Choroid plexus epithelial cell (primary cell): ENCODE results near the gene ARHGAP24.

Experiments used
- DNase-seq: peaks from one replicate; pipeline ENCODE4 v3.0.0-alpha.2; 2010; ENCODE audit warnings: low read depth
- H3K4me3 ChIP-seq: 2 replicates; pipeline ENCODE4 v1.5.1; 2011; ENCODE audit warnings: low read depth, mild to moderate bottlenecking, control low read depth, low read length, moderate library complexity
- TF ChIP-seq, protein P1 (sequence below): conservative IDR thresholded peaks from 2 replicates; pipeline ENCODE4 v1.5.1; 2011; ENCODE audit warnings: low read depth, mild to moderate bottlenecking, control low read depth, inconsistent platforms, low read length, moderate library complexity

Gene ARHGAP24

DNA sequence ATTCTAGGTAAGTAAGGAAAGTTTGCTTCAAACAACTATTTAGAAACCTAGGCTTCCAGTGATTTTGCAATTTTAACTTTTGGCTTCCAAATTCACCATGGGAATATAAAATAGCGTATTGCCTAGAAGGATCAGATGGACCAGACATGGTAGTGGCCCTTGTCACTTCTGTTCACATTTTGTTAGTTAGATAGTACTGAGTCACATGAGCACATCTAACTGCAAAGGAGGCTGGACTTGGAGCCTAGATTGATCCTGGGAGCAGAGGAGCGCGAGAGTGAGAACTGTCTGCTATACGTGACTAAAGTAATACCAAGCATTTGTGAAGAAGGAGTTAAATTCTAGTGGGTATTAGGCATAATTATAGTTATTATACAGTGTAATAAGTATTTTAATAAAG, 102.4 kb downstream of the ARHGAP24 start:
- no peak for DNase-seq
- TF ChIP-seq, protein P1, sequence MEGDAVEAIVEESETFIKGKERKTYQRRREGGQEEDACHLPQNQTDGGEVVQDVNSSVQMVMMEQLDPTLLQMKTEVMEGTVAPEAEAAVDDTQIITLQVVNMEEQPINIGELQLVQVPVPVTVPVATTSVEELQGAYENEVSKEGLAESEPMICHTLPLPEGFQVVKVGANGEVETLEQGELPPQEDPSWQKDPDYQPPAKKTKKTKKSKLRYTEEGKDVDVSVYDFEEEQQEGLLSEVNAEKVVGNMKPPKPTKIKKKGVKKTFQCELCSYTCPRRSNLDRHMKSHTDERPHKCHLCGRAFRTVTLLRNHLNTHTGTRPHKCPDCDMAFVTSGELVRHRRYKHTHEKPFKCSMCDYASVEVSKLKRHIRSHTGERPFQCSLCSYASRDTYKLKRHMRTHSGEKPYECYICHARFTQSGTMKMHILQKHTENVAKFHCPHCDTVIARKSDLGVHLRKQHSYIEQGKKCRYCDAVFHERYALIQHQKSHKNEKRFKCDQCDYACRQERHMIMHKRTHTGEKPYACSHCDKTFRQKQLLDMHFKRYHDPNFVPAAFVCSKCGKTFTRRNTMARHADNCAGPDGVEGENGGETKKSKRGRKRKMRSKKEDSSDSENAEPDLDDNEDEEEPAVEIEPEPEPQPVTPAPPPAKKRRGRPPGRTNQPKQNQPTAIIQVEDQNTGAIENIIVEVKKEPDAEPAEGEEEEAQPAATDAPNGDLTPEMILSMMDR: no peak
- H3K4me3 ChIP-seq: no peak overlapping the region

DNA sequence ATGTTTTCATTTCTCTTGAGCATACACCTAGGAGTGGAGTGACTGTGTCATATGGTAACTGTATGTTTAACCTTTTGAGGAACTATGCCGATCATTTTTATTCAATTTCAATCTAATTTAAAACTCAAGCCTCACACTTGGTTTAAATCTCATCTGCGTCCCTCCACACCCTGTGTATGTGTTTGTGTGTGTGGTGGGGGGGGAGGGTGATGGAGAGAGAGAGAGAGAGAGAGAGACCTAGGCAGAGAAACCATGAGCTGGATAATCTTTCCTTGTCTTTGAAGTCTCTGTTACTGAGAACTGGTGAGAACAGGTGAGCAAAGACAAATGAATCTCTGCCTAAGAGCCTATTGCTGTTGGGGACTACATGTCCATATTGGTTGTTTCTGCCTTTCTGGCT, 105.0 kb downstream of the ARHGAP24 start:
- no peak for DNase-seq
- TF ChIP-seq, protein P1: no peak
- H3K4me3 ChIP-seq: no peak overlapping the region

DNA sequence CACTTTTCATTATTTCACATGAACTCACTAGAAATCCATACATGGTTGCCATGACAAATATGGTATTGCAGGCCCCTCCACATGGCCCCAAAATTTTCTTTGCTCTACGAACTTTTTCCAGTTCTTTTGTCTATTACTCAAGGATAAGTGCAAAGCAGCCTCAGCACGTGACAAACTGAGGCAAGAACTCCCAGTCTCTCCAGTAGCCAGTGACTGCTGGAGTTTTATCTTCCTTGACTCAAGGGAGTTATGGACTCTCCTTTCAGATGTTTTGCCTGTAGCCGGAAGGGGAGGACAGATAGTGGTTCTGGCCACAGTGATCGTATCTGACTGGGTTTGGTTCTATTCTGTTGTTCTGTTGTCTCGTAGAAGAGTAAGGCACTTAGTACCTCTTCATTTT, 105.5 kb downstream of the ARHGAP24 start:
- TF ChIP-seq, protein P1: no peak
- DNase-seq: no peak
- H3K4me3 ChIP-seq: no peak overlapping the region

DNA sequence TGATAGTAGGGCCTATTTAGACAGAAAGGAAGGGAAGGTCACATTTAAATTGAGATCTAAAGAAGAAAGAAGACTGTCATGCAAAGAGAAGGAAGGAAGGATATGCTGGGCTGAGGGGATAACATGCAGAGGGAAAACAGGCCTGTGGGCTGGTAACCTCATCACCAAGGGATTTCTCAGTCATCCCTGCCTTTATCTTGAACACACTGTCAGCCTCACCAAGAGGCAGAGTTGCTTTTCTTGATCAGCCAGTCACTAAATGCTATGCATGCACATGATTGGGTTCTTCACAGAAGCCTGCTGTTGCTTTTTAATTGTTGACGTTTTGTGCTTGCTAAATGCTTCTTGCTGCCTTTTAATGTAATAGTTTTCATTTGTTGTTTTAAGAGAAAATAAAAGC, 113.0 kb downstream of the ARHGAP24 start:
- H3K4me3 ChIP-seq: no peak overlapping the region
- TF ChIP-seq, protein P1: no peak
- no peak for DNase-seq

DNA sequence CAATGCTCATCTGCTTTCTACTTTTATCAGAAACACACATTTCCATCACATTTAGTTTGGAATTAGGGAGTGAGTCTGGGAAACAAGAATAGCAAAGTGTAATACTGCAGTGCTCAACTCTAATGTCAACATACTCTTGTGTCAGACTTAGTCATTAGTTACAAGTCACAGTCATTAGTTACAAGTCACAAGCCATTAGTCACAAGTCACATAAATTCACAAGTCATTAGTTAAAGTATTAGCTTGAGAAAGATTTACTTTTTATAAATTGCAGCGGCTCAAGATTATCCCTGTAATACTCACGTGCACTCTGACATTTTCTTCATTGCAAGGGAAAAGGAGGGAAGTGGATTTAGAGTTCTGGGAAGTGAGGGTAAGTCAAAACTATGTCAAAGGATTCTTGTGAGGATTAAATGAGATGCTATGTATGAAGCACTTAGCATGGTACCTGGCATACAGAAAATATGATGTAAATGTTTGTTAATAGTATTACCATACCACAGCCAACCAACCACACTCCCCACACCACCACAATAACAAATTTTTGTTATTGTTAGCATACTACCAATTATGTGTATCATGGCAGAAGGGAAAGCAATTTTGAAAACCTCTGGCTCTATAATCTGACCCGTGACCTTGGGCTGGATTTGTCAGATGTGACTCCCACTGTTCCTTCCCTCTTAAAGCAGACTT, 116.6 kb downstream of the ARHGAP24 start:
- H3K4me3 ChIP-seq: no peak overlapping the region
- no peak for DNase-seq
- TF ChIP-seq, protein P1: no peak

DNA sequence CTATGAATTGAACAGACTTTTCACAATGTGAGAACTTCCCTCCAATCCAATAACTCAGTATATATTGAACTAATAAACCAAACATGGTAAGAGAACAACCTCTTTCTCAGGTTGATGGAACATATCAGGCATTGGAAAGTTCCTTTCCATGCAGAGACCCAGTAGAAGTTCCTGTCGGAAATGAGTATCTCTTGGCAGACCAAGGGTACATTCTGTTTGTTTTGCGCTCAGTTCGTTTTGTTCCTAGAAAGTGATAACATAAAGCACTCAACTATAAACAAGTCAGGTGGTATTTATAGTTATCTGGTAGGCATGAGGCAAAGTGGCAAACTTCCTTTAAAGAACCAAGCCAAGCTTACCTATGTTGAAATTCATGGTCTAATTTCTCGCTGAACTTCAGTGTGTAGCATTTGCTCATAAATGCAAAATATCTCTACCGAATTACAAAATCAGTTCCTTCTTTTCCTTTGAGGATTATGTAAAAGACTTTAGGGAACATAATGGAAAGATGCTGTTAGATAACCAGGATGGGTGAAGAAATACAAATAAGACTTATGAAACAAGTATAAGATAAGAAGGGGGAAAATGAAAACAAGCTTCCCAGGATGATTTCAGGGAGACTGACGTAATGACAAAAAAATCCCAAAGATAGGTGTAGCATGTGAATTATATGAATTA, 120.3 kb downstream of the ARHGAP24 start:
- TF ChIP-seq, protein P1: no peak
- DNase-seq: no peak
- no peak overlapping the region for H3K4me3 ChIP-seq
